PFSK-1 (cell line): ENCODE results near the gene MTUS2.

Source experiments
- POLR2AphosphoS5 ChIP-seq: IDR thresholded peaks from 2 replicates; pipeline ENCODE4 v1.6.1; 2012; ENCODE audit warnings: low read depth, mild to moderate bottlenecking, control low read depth, low read length, moderate library complexity
- REST ChIP-seq, 2 experiments: IDR thresholded peaks; 2 replicates each; pipeline versions ENCODE4 v1.6.1 to v1.8.0; 2011 to 2012; ENCODE audit warnings: low read depth in 2 of 2, low read length in 2 of 2, control low read depth in 1 of 2, inconsistent platforms in 1 of 2, mild to moderate bottlenecking in 1 of 2, moderate library complexity in 1 of 2; ENCODE audit not compliant: insufficient read depth in 1 of 2

GRCh38 chr13:29405401-29405800 is 585.3 kb downstream of the MTUS2 start:
- no peak for TF ChIP-seq POLR2AphosphoS5
- TF ChIP-seq REST (IDR thresholded peaks at IDR 0.05; ENCODE audit: insufficient read depth in 1 of 2, low read depth in 2 of 2, low read length in 2 of 2), result no peak
